IPS-15b (cell line): ENCODE measurements around the gene GIT2.

Experiments
- H3K27me3 ChIP-seq: one replicate; pipeline ENCODE4 v1.6.1; 2013; ENCODE audit warnings: low read length; ENCODE audit not compliant: control insufficient read depth, insufficient read depth
- H3K36me3 ChIP-seq: one replicate; pipeline ENCODE4 v1.6.1; 2013; ENCODE audit warnings: low read length; ENCODE audit not compliant: control insufficient read depth, insufficient read depth
- H3K4me1 ChIP-seq: one replicate; pipeline ENCODE4 v1.6.1; 2013; ENCODE audit warnings: mild to moderate bottlenecking, low read length; ENCODE audit not compliant: control insufficient read depth, insufficient read depth
- H3K4me3 ChIP-seq: one replicate; pipeline ENCODE4 v1.5.1; 2013; ENCODE audit warnings: low read depth, low read length
- H3K9ac ChIP-seq: one replicate; pipeline ENCODE4 v1.6.1; 2013; ENCODE audit warnings: low read depth, mild to moderate bottlenecking, low read length
- H3K9me3 ChIP-seq: one replicate; pipeline ENCODE4 v1.6.1; 2013; ENCODE audit warnings: mild to moderate bottlenecking, low read length; ENCODE audit not compliant: control insufficient read depth, insufficient read depth

GIT2 gene

GRCh38 chr12:109926016-109926415, 70.2 kb downstream of the GIT2 start:
- Histone ChIP-seq H3K9me3 (no peaks in the 10 kb centered on the region), H3K36me3 (peaks cover 5% of the 10 kb centered on the region), H3K27me3 (no peaks in the 10 kb centered on the region), H3K9ac (no peak overlapping the region), H3K4me3 (no peak overlapping the region), H3K4me1 (no peaks in the 10 kb centered on the region)

GRCh38 chr12:109925185-109925840, 70.9 kb downstream of the GIT2 start:
- no peaks in the 10 kb centered on the region for H3K9me3 ChIP-seq

GRCh38 chr12:109923481-109924245, 72.5 kb downstream of the GIT2 start:
- no peak overlapping the region for H3K4me3 ChIP-seq
- H3K9ac ChIP-seq = no peak overlapping the region
- no peaks in the 10 kb centered on the region for H3K27me3 ChIP-seq
- no peaks in the 10 kb centered on the region for H3K9me3 ChIP-seq
- no peaks in the 10 kb centered on the region for H3K36me3 ChIP-seq
- H3K4me1 ChIP-seq = no peaks in the 10 kb centered on the region

More at GRCh38 chr12:109925185-109925840, 70.9 kb downstream of the GIT2 start:
- Histone ChIP-seq H3K4me1 (no peaks in the 10 kb centered on the region), H3K27me3 (no peaks in the 10 kb centered on the region), H3K9ac (no peak overlapping the region), H3K4me3 (no peak overlapping the region), H3K36me3 (no peaks in the 10 kb centered on the region)

GRCh38 chr12:109923038-109923437, 73.1 kb downstream of the GIT2 start:
- H3K36me3 ChIP-seq = no peaks in the 10 kb centered on the region
- H3K9me3 ChIP-seq = no peaks in the 10 kb centered on the region
- no peak overlapping the region for H3K9ac ChIP-seq
- H3K4me1 ChIP-seq = no peaks in the 10 kb centered on the region
- H3K27me3 ChIP-seq = no peaks in the 10 kb centered on the region
- H3K4me3 ChIP-seq = no peak overlapping the region

GRCh38 chr12:109921982-109922381, 74.2 kb downstream of the GIT2 start:
- H3K27me3 ChIP-seq = no peaks in the 10 kb centered on the region
- H3K36me3 ChIP-seq = no peaks in the 10 kb centered on the region
- no peak overlapping the region for H3K9ac ChIP-seq
- H3K9me3 ChIP-seq = no peaks in the 10 kb centered on the region
- no peaks in the 10 kb centered on the region for H3K4me1 ChIP-seq
- H3K4me3 ChIP-seq = no peak overlapping the region

- H3K27me3 ChIP-seq = no peaks in the 10 kb centered on the region
- H3K4me3 ChIP-seq = no peak overlapping the region
- H3K9ac ChIP-seq = no peak overlapping the region
- H3K9me3 ChIP-seq = no peaks in the 10 kb centered on the region
- H3K36me3 ChIP-seq = peaks cover 1% of the 10 kb centered on the region
- no peaks in the 10 kb centered on the region for H3K4me1 ChIP-seq
Observed at GRCh38 chr12:109920261-109920780, 75.8 kb downstream of the GIT2 start.

- peaks cover 2% of the 10 kb centered on the region for H3K36me3 ChIP-seq
- no peaks in the 10 kb centered on the region for H3K9me3 ChIP-seq
- no peak overlapping the region for H3K4me3 ChIP-seq
- no peaks in the 10 kb centered on the region for H3K27me3 ChIP-seq
- no peaks in the 10 kb centered on the region for H3K4me1 ChIP-seq
- no peak overlapping the region for H3K9ac ChIP-seq
Observed at GRCh38 chr12:109919456-109919855, 76.7 kb downstream of the GIT2 start.

GRCh38 chr12:109916045-109916444, 80.1 kb downstream of the GIT2 start:
- no peak overlapping the region for H3K4me3 ChIP-seq
- no peaks in the 10 kb centered on the region for H3K4me1 ChIP-seq
- H3K9ac ChIP-seq = no peak overlapping the region
- H3K27me3 ChIP-seq = no peaks in the 10 kb centered on the region
- H3K36me3 ChIP-seq = peaks cover 4% of the 10 kb centered on the region
- H3K9me3 ChIP-seq = no peaks in the 10 kb centered on the region

GRCh38 chr12:109915171-109916040, 80.8 kb downstream of the GIT2 start:
- Histone ChIP-seq H3K27me3 (no peaks in the 10 kb centered on the region), H3K36me3 (peaks cover 5% of the 10 kb centered on the region), H3K9ac (no peak overlapping the region), H3K4me3 (no peak overlapping the region), H3K4me1 (no peaks in the 10 kb centered on the region), H3K9me3 (no peaks in the 10 kb centered on the region)

- no peaks in the 10 kb centered on the region for H3K9me3 ChIP-seq
- H3K36me3 ChIP-seq = peaks cover 5% of the 10 kb centered on the region
- H3K4me1 ChIP-seq = no peaks in the 10 kb centered on the region
- no peak overlapping the region for H3K4me3 ChIP-seq
- no peak overlapping the region for H3K9ac ChIP-seq
- H3K27me3 ChIP-seq = no peaks in the 10 kb centered on the region
Observed at GRCh38 chr12:109914461-109914860, 81.7 kb downstream of the GIT2 start.

GRCh38 chr12:109912855-109913321, 83.3 kb downstream of the GIT2 start:
- Histone ChIP-seq H3K27me3 (peaks cover 2% of the 10 kb centered on the region), H3K36me3 (peaks cover 5% of the 10 kb centered on the region), H3K4me1 (no peaks in the 10 kb centered on the region), H3K4me3 (no peak overlapping the region), H3K9me3 (no peaks in the 10 kb centered on the region), H3K9ac (no peak overlapping the region)
